Measurements from ENCODE around the gene TCFL5. TPM values are rescaled to one million over a fixed set of nuclear protein-coding genes. Genes with fewer than 3 reads are reported as not detected.

The TCFL5 gene
- total RNA-seq, 1 donor from 2014 or later: 11.0 TPM

DNA sequence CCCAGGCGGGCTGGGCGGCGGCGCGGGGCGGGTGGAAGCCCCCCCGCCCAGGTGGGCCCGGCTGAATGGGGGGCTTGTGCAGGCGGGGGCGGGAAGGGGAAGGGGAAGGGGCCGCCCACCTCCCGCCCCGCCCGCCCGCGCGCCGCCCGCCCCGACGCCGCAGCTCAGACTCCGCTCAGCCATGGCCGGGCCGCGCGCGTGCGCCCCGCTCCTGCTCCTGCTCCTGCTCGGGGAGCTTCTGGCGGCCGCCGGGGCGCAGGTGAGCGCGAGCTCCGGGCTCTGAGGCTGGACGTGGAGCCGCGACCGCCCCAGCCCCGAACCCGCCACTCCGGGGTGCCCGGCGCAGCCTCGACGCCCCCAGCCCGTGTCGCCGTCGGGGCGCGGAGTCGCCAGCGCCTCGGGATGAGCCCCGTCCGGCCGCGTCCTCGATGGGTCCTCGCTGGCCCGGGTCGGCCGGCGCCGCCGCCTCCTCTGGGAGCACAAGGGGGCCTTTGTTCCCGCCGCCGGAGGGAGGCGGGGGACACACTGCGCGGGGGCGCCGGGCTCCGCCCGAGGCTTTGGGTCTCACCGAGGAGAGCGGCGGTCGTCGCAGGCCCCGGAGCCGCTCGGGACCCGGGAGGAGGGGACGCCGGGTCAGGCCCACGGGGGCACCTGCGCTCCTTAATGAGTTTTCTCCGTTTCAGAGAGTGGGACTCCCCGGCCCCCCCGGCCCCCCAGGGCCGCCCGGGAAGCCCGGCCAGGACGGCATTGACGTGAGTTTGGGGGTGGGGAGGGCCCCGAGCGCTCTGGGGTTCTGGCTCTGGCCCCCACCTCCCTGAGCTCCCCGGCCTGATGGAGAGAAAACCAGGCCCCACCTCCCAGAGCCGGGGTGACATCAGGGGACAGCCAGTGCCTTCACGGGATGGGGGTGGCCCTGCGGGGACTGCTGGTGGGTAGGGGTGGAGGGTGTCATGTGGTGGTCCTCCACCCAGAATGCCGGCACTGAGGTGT, 44.4 kb downstream of the TCFL5 start, which contains the start of gene COL9A3:
Gene COL9A3, plus strand, starts transcription at position 167 of the 990 bp plus-strand sequence. Its CDS starts 15 bp downstream, at position 182.
- H3K79me2 ChIP-seq (ENCODE audit: insufficient read depth, low read length): no peaks in the 10 kb centered on the region
- TF ChIP-seq EZH2 (IDR thresholded peaks at IDR 0.05; ENCODE audit: insufficient read depth, low read length): peak; percentile 91
- TF ChIP-seq, protein P1, sequence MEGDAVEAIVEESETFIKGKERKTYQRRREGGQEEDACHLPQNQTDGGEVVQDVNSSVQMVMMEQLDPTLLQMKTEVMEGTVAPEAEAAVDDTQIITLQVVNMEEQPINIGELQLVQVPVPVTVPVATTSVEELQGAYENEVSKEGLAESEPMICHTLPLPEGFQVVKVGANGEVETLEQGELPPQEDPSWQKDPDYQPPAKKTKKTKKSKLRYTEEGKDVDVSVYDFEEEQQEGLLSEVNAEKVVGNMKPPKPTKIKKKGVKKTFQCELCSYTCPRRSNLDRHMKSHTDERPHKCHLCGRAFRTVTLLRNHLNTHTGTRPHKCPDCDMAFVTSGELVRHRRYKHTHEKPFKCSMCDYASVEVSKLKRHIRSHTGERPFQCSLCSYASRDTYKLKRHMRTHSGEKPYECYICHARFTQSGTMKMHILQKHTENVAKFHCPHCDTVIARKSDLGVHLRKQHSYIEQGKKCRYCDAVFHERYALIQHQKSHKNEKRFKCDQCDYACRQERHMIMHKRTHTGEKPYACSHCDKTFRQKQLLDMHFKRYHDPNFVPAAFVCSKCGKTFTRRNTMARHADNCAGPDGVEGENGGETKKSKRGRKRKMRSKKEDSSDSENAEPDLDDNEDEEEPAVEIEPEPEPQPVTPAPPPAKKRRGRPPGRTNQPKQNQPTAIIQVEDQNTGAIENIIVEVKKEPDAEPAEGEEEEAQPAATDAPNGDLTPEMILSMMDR (IDR thresholded peaks at IDR 0.05; ENCODE audit: insufficient read depth, low read depth, low read length): no peak
- Mint-ChIP-seq H3K27me3 (ENCODE audit: low read depth, unreplicated experiment) (peaks cover 2% of the 10 kb centered on the region), H3K4me1 (ENCODE audit: low read depth, unreplicated experiment) (peaks cover 17% of the 10 kb centered on the region), H3K9me3 (ENCODE audit: unreplicated experiment) (no peaks in the 10 kb centered on the region), H3K4me3 (ENCODE audit: unreplicated experiment) (peak within 1 kb of the TSS; percentile 81), H3K36me3 (ENCODE audit: low read depth, unreplicated experiment) (no peaks in the 10 kb centered on the region), H3K27ac (ENCODE audit: unreplicated experiment) (peak within 1 kb of the TSS; percentile 86)
- H3K4me3 ChIP-seq (ENCODE audit: insufficient read depth, low read depth, low read length): no peak within 1 kb of the TSS
- H3K27ac ChIP-seq (ENCODE audit: low read depth, low read length): no peak within 1 kb of the TSS
- H2AFZ ChIP-seq (ENCODE audit: low read depth, low read length): peak within 1 kb of the TSS; percentile 26
- H3K9me3 ChIP-seq (ENCODE audit: insufficient read depth, low read depth, low read length): no peaks in the 10 kb centered on the region
- DNase-seq (ENCODE audit: low read depth) (no peak), FAIRE-seq (no peak)
- no peaks in the 10 kb centered on the region for H3K36me3 ChIP-seq (ENCODE audit: insufficient read depth, low read length)
- peaks cover 15% of the 10 kb centered on the region for H3K27me3 ChIP-seq (ENCODE audit: insufficient read depth, low read length)
- H3K4me1 ChIP-seq (ENCODE audit: insufficient read depth, low read length): peaks cover 32% of the 10 kb centered on the region
- H4K20me1 ChIP-seq (ENCODE audit: insufficient read depth, low read length): peaks cover 13% of the 10 kb centered on the region
- peak within 1 kb of the TSS; percentile 75 for H3K4me2 ChIP-seq (ENCODE audit: low read length)
- no peak within 1 kb of the TSS for H3K9ac ChIP-seq (ENCODE audit: low read length)

DNA sequence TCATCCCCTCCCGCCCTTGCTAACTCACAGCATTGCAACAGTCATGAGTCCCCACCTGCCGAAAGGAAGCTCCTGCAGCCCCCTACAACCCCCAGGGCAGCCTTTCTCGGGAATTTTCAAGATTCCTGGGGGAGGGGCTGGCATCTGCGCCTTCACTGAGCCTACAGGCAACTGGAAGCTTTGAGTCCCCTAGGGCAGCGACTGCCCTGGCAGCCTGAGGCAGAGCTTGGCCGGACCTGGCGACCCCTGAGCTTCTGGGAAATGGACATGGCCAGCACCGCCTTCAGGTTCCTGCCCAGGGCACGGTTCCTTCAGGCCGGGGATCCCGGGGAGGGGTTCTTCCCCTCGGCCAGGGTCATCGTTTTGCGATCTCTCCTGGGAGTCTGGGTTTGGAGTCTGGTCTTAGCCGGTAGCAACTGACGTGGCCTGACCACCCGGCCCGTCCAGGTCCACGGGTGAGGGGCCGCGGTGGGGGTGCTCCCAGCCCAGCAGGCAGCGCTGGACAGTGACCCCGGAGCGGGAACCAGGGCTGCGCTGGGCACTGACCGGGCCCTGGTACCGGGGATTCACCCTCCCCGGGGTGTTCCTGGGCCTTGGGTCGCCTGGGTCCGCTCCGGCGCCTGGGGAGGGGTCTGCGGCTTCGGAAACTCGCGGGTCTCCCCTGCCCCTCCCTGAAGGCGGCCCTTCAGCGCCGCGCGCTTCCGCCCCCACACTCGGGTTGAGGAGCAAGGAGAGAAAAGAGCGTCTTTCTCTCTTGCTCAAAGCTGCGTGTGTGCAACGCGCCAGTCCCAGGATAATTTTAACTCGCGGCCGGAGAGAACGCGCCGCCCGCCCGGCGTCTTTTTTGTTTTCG, 45.4 kb downstream of the TCFL5 start:
- H3K9me3 ChIP-seq (ENCODE audit: insufficient read depth, low read depth, low read length): no peaks in the 10 kb centered on the region
- peak overlapping the region; percentile 81 for H3K4me3 Mint-ChIP-seq (ENCODE audit: unreplicated experiment)
- no peak overlapping the region for H3K27ac ChIP-seq (ENCODE audit: low read depth, low read length)

More for the DNA sequence above, 45.4 kb downstream of the TCFL5 start:
- no peaks in the 10 kb centered on the region for H3K79me2 ChIP-seq (ENCODE audit: insufficient read depth, low read length)
- H3K9me3 Mint-ChIP-seq (ENCODE audit: unreplicated experiment): no peaks in the 10 kb centered on the region
- H3K4me3 ChIP-seq (ENCODE audit: insufficient read depth, low read depth, low read length): no peak overlapping the region
- peak overlapping the region; percentile 75 for H3K4me2 ChIP-seq (ENCODE audit: low read length)
- H4K20me1 ChIP-seq (ENCODE audit: insufficient read depth, low read length): peaks cover 13% of the 10 kb centered on the region
- no peak for DNase-seq (ENCODE audit: low read depth)
- H3K9ac ChIP-seq (ENCODE audit: low read length): no peak overlapping the region
- no peaks in the 10 kb centered on the region for H3K36me3 ChIP-seq (ENCODE audit: insufficient read depth, low read length)
- H3K36me3 Mint-ChIP-seq (ENCODE audit: low read depth, unreplicated experiment): no peaks in the 10 kb centered on the region
- peaks cover 17% of the 10 kb centered on the region for H3K4me1 Mint-ChIP-seq (ENCODE audit: low read depth, unreplicated experiment)
- peak overlapping the region; percentile 86 for H3K27ac Mint-ChIP-seq (ENCODE audit: unreplicated experiment)
- peak overlapping the region; percentile 26 for H2AFZ ChIP-seq (ENCODE audit: low read depth, low read length)
- FAIRE-seq: no peak
- peaks cover 2% of the 10 kb centered on the region for H3K27me3 Mint-ChIP-seq (ENCODE audit: low read depth, unreplicated experiment)
- H3K27me3 ChIP-seq (ENCODE audit: insufficient read depth, low read length): peaks cover 15% of the 10 kb centered on the region
- peaks cover 32% of the 10 kb centered on the region for H3K4me1 ChIP-seq (ENCODE audit: insufficient read depth, low read length)
- peak; percentile 94 for TF ChIP-seq EZH2 (IDR thresholded peaks at IDR 0.05; ENCODE audit: insufficient read depth, low read length)
- TF ChIP-seq, protein P1 (IDR thresholded peaks at IDR 0.05; ENCODE audit: insufficient read depth, low read depth, low read length): no peak
